ENCODE results near the gene SLC1A5.

DNA sequence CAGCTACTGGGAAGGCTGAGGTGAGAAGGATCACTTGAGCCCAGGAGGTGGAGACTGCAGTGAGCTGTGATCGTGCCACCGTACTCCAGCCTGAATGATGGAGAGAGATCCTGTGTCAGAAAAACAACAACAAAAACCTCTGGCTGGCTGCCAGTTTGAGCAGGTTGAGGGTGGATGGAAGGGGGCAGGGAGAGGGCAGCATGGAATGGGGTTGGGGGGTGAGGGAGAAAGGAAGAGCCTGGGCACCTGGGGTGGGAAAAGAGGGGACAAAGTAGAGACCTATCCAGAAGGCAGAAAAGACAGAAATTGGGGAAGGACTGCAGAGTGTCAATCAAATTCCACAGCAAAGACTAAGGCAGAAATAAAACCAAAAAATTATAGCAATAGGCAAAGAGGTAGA, 4.7 kb downstream of the SLC1A5 start:
- TF ChIP-seq, protein P1, sequence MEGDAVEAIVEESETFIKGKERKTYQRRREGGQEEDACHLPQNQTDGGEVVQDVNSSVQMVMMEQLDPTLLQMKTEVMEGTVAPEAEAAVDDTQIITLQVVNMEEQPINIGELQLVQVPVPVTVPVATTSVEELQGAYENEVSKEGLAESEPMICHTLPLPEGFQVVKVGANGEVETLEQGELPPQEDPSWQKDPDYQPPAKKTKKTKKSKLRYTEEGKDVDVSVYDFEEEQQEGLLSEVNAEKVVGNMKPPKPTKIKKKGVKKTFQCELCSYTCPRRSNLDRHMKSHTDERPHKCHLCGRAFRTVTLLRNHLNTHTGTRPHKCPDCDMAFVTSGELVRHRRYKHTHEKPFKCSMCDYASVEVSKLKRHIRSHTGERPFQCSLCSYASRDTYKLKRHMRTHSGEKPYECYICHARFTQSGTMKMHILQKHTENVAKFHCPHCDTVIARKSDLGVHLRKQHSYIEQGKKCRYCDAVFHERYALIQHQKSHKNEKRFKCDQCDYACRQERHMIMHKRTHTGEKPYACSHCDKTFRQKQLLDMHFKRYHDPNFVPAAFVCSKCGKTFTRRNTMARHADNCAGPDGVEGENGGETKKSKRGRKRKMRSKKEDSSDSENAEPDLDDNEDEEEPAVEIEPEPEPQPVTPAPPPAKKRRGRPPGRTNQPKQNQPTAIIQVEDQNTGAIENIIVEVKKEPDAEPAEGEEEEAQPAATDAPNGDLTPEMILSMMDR (IDR thresholded peaks at IDR 0.05) = no peak
- TF ChIP-seq POLR2A (IDR thresholded peaks at IDR 0.05) = no peak

All from uterus (tissue), 2 donors.